HG03469 (cell line): Measurements from ENCODE around the gene CDKL1.
"Not testable (repeated sequence)": the region's sequence is repeated elsewhere in the genome, so short reads cannot be mapped to it uniquely, and the experiment has no call there.

ENCODE experiments used
- ATAC-seq: cut with Tn5 transposase; IDR thresholded peaks from one replicate; pipeline ENCODE4 v1.9.1; 2021; ENCODE audit warnings: mild to moderate bottlenecking, moderate library complexity, moderate number of reproducible peaks; ENCODE audit not compliant: unreplicated experiment

The CDKL1 gene

DNA sequence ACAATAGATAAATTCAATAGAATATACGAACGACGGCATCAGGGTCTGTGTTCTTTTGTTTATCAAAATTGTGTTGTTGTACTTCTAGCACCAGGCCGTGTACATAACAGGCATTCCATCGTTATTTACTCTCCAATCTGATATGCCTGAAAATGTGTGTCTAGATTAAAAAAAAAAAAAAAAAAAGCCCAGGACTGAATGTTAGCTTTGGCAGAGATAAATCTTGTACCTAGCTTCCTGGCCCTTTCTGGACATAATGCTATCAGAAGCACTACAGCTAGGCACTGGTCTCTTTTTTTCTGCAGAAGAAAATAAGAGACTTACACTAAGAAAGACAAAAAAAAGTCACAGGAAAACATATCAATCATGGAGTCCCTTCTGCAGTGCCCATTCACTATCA, 37.0 kb downstream of the CDKL1 start:
- no peak for ATAC-seq

DNA sequence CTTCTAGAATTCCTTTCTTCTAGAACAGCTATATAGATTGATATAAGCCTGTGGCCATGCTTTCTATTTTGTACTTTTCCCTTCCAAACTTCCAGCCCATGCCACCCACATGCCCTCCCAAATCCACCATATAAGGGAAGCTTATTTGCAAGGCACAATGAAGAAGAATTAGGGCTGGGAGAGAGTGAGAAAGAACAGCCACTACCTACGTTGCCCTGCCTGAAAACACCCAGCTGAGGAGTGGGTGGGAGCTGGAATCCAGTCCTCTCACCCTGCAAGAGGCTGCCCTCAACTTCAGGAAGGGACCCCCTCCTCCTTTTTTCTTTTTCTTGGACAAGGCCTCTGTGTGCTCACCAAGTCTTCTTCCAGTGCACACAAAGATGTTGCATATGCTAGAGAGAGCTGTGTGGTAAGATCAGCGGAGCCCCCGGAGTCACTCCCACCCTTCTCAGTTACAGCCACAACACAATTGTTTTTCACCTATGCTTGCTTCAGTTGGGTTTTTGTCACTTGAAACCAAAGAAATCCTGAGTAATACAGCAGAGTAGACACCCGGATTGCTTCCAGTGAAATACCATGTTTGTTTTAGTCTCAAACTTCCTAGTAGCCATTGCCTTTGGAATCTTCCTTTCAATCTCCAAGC, 38.8 kb downstream of the CDKL1 start:
- no peak for ATAC-seq

DNA sequence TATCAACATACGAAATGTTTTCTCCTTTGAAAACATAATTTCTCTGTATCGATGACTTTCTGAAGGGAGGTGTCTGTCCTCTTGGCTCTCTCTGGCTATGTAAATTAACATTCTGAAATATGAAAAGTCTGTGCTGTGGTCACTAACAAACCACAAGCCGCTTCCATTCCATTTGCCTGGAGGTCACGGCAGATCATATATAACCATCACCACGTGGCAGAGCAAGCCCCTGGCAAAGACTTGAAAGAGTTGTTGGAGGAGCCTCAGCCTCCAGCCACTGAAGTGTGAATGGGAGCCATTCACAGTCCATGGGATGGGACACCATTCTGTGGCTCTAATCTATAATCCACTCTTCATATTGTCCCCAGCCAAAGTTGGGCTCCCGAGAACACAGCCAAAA, 39.6 kb downstream of the CDKL1 start:
- no peak for ATAC-seq

DNA sequence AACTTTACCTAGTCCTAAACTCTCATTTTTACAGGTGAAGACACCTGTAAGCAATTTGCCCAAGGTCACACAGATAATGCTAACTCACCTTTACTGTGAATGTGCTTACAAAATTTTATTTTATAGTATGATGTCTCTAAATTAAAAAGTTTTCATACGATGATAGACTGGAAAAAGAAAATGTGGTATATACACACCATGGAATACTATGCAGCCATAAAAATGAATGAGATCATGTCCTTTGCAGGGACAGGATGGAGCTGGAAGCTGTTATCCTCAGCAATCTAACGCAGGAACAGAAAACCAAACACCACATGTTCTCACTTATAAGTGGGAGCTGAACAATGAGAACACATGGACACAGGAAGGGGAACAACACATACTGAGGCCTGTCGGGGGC, 40.4 kb downstream of the CDKL1 start:
- not testable (repeated sequence) for ATAC-seq

DNA sequence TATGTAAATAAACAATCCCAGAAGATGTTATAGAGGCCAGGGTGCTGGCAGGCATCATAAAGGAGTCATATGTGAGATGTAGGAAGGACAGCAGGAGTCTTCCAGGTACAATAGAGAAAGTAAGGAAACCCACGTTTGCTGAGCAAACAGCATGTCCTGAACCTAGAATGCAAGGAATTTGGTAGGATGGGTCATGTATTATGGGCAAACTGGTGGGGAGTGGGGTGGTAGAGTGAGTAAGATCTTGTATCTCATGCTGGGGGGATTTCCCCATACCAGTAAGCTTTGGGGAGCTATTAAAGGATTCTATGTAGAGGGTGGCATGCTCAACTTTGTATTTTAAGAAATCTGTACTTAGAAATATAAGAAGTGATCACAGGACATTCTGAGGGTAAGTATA, 41.0 kb downstream of the CDKL1 start:
- ATAC-seq, result no peak

DNA sequence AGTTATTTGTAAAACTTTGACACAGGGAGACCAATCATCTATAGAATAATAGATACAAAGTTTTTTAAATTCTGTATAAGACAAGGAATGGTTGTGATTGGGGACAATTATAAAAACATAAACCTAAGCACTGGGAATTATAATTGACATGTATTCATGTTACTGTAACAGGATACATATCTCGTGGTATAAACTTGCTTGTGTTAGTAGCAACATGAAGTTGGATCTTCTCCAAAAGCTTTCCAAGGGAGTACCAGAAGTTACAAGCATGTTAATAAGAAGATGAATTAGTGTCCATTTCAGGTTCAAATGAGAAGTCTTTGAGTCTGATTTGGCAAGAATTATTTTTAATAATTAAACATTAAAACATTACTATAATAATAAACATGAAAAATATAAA, 42.2 kb downstream of the CDKL1 start:
- ATAC-seq, result no peak

DNA sequence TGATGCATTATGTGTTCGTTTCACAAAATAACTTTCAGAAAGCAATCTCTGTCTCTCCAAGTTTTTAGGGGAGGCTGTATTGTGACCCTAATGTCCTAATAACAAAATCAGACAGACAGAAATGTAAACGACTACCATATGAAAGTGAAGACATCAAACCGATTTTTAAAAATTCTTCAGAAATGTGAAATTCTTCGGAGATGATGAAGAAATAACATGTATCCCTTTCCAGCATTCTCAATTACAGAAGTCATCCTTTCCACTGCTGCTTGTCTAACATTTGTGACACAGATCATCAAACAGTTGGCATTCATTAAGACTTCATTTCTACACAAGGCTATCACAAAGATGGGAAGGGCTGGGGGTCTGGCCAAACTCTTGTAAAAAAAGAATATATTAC, 43.6 kb downstream of the CDKL1 start:
- ATAC-seq, result no peak

DNA sequence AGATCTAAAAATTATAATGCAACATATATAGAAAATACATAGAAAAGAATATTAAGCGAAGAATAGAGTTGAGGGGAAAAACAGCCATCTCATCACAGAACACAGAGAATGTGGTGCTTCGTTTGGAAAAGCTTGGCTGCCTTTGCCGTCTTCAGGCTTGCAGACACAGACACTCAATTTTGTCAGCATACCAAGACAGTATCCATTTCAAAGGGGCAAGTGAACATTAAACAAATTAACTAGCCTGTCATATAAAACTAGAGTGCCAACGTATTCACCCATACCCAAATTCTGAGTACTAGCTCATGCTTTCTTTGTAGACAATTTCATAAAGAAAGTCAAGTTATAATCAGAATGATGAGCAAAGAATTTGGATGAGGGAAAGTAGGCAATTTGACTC, 44.1 kb downstream of the CDKL1 start:
- no peak for ATAC-seq

DNA sequence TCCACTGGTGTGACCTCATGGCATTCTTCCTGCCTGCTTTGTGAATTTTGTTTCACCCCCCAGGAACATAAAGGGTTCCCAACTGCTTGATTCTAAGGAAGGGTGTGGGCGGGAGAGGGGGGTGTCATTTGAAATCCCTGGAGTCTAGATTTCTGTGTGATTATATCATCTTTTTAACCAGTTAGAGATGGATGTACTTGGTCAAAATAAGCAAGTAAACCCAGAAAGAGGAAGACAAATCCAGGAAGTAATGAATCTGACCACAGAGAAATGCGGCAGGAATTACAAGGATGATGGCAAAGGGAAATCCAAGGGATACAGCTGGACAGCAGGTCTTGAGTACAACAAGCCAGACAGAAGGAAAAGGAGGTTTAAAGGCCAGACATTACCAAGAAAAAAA, 45.7 kb downstream of the CDKL1 start:
- no peak for ATAC-seq

DNA sequence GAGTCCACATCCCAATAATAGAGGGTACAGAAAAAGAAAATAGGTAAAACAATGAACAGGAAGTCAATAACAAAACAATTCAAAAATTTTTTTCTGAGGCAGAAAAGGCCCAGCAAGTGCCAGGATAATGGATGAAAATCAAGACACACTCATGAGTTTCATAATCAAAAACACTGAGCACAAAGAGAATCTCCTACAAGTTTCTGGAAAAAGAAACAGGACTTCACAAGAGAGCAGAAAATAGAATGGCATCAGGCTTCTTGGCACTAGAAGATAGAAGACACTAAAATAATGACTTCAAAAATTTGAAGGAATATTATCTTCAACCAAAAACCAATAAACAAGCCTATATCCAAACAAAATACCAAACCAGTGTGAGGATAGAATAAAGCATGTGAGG, 47.7 kb downstream of the CDKL1 start:
- ATAC-seq, result no peak

DNA sequence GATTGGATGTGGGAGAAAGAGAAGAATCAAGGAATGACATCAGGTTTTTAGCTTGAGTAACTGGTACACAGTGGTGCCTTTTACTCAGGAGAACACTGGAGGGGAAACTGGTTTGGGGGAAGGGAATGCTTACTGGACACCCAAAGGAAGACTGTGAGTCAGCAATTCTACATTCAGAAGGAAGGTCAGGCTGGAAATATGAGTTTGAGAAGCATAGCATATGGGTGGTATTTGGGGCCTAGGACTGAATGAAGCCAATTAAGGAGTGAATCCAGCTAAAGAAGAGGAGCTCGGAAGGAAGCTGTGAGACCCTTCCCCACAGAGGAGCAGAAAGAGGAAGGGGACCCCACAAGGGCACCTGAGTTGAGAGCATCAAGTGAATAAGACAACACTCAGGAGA, 49.2 kb downstream of the CDKL1 start:
- no peak for ATAC-seq

DNA sequence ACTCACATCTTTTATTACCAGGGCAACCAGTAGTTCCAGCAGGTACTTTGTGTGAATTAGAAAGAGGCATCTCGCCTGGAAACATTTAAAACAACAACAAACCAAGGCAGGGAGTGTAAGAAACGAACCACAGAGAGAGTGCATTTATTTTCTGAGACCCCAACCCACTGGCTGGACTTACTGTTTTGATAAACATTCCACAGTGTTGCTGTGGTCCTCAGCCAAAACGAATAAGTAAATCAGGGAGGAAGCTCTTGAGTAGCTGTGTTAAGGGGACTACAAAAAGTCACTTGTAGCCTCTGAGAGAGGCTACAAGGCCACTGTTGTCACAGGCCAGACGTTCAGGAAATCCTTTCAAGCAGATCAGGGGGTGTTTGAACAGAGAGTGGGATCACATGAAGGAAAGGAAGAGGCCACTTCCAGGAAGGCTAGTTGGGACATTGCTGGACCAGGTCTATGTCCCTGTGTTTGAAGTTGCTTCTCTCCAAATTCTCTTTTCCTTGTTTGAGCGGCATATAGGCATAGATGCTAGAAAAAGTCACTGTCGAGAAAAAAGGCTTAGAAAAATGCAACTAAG, 50.7 kb downstream of the CDKL1 start:
- no peak for ATAC-seq

DNA sequence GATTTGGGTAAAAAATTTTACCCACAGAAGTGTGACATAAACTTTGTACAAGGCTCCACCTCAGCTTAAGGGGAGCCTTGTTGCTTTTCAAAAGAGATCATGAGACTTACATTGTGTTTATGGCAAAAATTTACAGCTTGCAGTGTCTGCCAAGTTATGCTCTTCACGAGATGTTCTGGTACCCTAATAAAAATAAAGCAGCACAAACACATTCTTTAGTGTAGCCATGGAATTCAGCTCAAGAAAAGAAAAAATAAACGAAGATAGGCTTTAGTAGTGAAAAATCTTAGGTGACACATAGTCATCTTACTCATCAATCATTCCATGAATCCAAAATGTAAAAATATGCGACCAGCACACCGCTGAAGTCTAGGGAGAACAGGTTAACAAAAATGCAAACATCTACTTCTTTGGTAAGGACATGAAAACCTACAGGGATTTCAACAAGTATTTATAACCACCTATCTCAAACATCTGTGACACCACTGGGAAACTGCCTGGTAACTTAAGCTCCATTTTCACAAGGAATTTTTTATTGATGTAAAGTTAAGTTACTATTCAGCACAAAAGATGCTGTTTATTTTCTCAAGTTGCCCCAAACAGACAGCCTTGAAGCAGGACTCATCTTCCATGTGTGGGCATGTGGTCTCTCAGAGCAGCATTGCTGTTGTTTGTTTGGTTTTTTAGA, 51.7 kb downstream of the CDKL1 start:
- ATAC-seq, result no peak

DNA sequence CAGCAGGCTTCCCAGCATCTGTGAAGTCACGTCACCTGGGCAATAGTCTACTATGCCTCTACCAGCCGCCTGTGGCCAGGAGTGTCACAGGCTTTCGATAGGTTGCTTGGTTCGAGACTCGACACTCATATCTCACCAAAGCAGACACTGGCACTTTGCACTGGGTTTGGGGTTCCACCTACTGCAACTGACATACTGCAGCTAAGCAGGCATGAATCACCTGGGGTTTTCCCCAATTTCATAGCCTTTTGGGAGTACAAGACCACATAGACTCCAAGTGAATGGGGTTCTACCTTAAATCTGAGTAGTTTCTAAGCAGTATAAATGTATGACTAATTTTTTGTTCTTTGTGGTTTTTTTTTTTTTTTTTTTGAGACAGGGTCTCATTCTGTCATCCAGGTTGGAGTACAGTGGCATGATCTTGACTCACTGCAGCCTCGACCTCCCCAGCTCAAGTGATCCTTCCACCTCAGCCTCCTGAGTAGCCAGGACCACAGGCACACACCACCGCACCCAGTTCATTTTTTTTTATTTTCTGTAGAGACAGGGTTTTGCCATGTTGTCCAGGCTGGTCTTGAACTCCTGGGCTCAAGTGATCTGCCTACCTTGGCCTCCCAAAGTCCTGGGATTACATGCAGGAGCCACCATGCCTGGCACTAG, 52.4 kb downstream of the CDKL1 start:
- peak; percentile 86 for ATAC-seq

DNA sequence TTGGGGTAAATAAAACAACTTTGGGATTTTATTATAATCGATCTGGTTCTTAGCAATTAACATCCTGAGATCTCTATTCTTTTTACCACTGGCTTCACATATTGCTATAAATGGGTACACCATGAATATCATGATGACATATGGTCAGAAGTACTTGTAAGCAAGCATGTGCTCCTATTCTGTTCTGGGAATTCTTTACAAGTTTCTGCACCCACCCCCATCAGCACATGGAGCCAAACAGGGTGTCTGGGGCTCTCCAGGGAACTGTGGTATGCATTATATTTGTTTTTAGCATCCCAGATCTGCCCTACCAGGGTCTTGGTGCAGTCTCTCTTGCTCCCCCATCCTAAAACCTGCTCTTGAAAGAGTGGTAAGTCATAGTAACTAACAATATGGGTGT, 53.2 kb downstream of the CDKL1 start:
- ATAC-seq, result no peak

DNA sequence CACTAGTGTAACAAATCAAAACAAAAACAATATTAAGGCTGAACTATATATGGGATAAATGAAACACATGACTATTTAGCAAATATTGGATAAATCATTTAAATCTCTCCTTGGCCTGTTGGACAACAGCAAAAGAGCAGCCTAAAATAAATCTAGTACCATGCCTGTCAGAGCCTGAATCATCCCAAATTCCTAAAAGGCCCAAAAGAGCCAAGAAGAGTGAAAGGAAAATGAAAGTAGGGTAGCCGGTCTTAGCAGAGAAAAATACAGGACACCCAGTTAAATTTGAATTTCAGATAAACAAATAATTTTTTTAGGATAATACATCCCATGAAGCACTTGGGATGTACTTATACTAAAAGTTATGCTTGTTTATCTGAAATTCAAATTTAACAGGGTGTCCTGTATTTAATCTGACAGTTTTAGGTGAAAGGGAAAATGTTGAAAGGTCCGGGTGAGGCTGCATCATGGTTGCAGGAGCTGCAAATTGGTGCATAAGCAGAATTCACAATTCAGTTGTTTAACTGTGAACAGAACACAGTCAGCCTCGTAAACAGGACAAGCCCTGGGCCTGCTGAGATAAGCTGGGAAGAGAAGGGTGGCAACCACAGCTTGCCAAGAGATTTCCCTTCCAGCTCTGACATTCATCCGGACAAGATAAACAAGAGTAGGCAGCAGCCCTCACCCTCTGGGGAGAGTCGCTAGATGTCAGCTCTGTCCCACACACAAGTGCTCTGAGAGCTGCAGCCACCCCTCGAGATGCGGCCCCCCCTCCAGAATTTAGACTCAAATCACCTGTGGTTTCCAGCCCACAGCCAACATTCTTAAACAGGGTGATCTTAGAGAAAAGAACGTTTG, 54.2 kb downstream of the CDKL1 start:
- no peak for ATAC-seq

DNA sequence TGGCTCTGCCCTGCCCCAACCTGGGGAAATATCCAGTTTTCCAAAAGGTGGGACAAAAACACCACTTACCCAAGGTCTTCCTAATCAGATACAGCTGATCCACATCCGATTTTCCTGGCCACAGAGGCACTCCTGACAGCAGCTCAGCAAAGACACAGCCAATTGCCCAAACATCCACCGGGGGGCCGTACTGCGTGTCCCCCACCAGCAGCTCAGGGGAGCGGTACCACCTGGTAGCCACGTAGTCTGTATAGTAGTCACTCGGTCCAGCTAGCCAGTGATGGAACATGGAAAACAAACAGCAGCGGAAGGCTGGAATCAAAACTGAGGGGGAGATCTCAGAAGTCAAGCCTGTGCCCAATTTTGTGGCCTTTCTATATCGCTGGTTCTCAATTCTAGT, 55.7 kb downstream of the CDKL1 start:
- no peak for ATAC-seq

DNA sequence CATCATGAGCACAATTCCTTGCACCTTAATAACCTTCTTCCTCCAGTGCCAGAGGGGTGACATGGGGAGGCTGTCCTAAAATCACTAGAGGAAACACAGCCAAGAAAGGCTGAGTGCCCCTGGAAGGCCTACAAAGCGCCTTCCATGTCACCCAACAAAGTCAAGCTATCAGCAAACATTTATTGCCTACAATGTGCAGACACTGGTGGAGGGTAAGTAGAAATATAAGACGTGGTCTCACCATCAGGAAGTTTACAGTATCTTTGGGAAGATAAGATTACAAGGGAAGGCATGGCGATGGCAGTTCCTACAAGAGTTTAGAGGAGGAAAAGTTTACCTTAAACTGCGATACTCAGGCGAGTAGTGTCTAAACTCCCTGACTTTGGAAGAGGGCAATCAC, 56.6 kb downstream of the CDKL1 start:
- no peak for ATAC-seq

DNA sequence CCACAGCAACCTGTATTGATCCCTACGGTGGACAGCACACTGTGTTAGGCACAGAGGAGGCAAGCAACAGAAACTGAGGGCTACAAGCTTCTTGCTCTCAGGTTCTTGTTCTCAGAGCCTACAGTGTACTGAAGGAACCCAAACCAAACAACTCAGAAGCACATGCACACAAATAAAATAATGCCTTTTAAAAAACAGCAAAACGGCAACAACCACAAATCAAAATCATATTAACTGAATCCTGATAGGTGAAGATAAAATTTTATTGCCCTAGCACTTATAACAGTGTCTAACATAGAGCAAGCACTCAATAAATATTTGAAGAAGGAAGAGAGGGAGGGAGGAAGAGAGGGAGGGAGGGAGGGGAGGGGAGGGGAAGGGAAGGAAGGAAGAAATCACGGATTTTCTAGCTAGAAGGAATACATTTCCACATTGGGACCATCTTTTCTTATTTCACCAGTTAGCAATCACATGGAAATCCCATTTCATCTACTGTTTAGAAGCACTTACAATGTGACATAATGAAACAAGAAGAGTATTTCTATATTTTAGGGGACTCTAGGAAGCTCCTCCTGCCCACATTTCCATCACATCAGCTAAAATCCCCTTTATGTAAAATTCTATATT, 57.4 kb downstream of the CDKL1 start:
- no peak for ATAC-seq

DNA sequence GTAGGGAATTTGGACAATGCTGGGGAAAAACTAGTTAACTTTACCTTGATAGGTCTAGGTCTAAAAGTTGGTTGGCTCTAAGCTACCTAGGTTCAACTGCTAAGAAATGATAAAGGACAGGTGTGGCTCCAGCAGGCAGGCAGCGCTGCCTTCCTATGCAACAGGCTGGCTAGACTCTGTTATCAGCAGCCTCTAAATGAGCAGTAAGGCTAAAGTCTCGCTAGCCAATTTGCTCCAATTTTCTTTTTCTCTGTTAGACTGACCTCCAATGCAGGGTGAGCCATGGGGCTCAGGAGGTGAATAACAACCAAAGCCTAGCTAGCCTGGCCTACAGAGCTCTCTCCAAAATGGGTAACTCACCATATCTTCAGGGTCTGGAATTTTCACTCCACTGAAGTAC, 58.1 kb downstream of the CDKL1 start:
- ATAC-seq, result no peak
